GM12872 (cell line): ENCODE measurements around the gene TBC1D24.

ENCODE experiments used
- CTCF ChIP-seq: IDR thresholded peaks from 3 replicates; pipeline ENCODE4 v1.5.1; 2011; ENCODE audit warnings: low read depth, mild to moderate bottlenecking, low read length, moderate library complexity; ENCODE audit not compliant: insufficient read depth

Gene TBC1D24

DNA sequence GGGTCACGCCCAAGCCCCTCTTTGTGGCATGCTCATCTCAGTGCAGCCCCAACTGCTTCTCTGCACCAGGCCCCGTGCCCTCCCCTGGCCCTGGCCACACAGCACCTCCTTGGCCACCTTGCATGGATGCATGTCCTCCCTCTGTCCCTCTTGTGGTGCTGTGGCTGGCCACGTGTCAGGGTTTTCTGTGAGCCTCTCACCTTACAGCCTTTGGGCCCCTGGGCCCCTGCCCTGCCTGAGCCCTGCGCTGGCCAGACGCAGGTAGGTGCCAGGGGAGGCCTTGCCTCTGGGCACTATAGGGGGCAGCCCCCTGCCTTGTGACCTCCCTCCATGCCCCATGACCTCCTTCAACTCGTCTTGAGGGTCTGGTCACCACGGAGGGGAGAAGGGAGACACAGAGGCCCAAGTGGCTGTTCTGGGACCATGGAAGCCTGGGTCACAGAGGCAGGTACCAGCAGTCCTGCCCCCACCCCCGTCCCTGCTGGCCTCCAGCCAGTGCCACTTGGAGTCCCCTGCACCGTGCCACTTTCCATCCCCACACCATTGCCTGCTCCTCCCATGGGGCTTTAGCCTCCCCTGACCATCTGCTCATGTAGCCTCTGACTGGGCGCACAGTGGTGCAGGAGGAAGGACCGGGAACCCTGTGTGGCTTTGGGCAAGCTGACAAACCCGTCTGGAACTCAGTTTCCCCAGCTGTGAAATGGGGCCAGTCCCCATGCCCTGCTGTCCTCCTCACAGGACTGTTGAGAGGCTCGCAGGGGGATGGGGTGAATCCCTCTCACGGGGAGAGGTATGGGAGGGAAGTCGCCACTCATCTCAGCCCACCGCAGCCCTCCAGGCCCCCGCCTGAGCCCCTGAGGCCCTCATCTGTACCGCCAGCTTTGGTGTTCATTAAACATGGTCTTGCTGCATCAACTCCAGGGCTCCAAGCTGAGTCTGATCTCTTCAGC is 27.3 kb downstream of the TBC1D24 start:
- no peak for TF ChIP-seq CTCF

- no peak for TF ChIP-seq CTCF
These were observed 30.8 kb downstream of the TBC1D24 start for GRCh38 chr16:2505695-2506094.

DNA sequence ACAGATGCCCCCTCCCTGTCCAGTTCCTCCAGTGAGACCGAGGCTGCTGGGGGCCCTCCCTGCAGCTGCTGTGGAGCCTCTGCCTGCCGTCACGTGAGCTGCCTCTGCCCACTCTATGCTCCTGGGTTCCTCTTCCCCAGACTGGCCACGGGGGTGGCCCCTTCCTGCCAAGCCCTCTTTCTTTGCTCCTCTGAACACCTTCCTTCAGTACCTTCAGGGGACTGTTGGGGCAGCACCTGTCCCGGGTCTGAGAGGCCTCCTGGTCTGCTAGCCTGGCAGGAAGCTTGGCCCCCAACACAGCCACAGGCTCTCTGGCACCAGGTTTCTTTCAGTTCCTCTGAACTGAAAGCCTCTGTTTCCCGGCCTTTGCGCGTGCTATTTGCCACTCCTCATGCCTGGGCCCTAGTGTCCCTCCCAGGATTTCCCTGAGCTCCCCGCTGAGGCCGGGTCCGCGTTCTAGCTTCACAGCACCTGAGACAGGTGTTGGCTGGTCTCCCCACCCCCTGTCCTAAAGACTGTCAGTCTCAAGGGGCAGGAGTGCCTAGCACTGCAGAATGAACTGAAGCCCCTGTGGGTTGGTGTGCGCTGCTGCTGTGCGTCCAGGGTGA is 32.2 kb downstream of the TBC1D24 start:
- peak; percentile 48; the same call in 2 of the 3 replicates for TF ChIP-seq CTCF

DNA sequence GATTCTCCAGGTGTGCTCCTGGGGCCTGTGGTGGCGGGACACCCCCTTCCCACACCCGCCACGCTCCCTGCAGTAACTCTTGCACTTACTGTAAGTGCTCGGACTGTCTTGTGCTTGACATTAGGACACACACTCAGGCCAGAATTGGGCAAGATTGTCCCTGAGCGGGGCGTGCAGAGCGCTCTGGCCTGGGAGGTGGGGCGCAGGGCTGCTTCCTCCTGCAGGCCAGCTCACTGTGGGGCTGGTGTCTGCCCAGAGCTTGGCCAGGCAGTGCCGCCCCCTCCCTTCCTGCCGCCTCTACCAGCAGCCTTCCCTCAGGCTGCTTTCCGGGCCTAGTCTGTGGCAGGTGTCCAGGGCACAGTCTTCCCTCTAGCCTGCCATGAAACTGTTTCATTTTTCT is 32.7 kb downstream of the TBC1D24 start:
- TF ChIP-seq CTCF: no peak

DNA sequence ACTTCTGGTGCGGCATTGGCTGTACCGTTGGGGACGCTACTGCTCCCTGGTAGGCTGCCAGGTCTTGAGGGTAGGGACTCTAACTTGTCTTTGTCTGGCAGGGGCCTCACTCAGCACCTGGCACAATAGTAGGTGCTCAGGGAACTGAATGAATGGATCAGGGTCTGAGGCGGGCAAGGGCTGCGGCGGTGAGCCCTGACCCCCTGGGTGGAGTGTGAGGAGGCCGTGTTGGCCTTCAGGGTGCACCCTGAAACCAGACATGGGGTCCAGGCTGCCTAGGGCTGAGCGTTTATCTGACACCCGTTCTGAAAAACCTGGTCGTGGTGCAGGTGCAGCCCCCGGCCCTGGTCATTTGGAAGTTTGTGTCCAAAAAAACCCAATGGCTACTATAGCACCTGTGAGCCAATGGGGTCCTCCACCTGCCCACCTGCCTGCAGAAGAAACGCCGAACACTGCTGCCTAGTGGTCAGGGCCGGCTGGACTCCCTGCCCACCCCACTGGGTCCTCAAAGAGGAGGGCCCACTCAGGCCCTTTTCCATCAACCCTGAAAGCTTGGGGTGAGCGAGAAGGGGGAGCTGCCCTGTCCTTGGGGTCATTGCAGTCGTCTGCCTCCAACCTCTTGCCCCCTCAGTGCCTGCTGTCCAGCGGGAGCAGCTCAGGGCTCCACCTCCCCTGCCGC is 33.9 kb downstream of the TBC1D24 start:
- no peak for TF ChIP-seq CTCF

- TF ChIP-seq CTCF: no peak
These were observed 36.3 kb downstream of the TBC1D24 start for GRCh38 chr16:2511128-2511800.

DNA sequence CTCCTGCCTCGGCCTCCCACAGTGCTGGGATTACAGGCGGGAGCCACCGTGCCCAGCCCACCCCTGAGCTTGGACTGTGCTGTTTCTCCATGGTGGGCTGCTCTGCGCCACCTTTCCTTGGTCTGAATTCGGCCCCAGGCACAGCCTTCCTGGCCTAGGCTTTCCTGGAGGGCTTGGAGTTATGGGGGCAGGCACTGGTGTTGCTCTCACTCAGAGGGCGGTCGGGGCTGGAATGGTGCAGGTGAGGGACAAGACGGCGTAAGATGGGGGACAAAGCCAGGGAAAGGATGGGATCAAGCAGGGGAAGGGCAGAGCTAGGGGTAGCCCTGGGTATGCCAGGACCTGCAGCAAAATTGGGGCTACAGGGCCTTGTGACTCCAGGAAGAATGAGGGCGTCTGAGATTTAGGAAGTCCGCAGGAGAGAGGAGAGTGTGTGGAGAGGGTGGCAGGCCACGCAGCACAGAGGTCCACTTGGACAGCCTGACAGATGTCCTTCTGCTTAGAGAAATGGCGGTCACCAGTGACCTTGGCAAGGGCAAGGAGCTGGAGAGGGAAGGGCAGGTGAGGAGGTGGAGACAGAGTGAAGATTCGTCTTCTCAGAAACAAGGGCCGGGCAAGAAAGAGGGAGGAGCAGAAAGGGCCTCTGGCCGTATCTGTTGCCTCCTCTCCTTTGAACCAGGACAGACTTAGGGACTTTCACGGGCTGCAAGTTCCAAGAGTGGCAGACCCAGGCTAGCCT is 37.2 kb downstream of the TBC1D24 start:
- no peak for TF ChIP-seq CTCF
